GM23248 (cell line): ENCODE measurements around the gene PLEKHG3.

Source experiments
- EZH2 ChIP-seq: fragments of 200-600 bp; sonication (generic); IDR thresholded peaks from 2 replicates; pipeline ENCODE4 v1.6.1; 2018; ENCODE audit warnings: antibody characterized with exemption, mild to moderate bottlenecking; ENCODE audit not compliant: insufficient read depth, poor library complexity, severe bottlenecking
- EZH2phosphoT487 ChIP-seq: fragments of 200-600 bp; sonication (generic); IDR thresholded peaks from 2 replicates; pipeline ENCODE4 v1.6.1; 2018; ENCODE audit warnings: antibody characterized with exemption, moderate library complexity, mild to moderate bottlenecking, low read depth; ENCODE audit not compliant: insufficient read depth

DNA sequence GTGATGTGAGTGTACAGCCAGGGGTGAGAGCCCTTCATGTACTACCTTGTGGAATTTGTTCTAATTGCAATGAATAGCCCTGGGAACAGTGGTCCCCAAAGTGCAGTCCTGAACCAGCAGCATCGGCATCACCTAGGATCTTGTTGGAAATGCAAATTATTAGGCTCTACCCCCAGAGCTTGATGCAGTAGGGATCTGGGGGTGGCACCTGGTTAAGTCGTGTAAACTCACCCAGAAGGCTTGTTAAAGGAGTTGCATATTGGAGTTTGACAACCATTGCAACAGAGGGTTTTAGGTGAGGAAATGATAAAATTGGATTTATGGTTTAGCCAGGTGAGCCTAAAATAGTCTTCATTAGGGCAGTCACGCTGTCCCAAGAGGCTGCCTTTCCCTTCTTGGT, 73.2 kb downstream of the PLEKHG3 start:
- TF ChIP-seq EZH2phosphoT487 (no peak), EZH2 (no peak)
